ENCODE results near the gene PITPNC1. TPM values are rescaled to one million over a fixed set of nuclear protein-coding genes. Genes with fewer than 3 reads are reported as not detected.

The PITPNC1 gene
- total RNA-seq, 1 experiment from 2014 or later = 20.8 TPM

DNA sequence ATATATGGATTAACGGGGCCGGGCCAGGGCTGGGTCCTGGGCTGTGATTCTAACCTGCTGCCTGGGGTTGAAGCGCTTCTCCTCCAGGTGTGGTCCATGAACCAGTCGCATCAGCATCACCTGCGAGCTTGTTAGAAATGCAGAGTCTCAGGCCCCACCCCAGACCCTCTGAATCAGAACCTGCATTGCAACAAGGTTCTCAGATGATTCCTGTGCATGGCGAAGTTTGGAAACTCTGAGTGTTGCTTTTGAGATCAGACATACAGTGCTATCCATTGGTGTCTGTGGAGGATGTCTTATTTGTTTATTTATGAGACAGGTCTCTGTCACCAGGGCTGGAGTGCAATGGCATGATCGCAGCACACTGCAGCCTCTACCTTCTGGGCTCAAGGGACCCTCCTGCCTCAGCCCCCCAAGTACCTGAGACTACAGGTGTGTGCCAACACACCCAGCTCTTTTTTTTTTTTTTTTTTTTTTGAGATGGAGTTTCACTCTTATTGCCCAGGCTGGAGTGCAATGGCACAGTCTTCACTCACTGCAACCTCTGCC is 99.8 kb downstream of the PITPNC1 start:
- ChIA-PET CTCF (interaction anchor here (0.7 kb wide), 1 partner anchor 15 kb away, joined by 7 read pairs; no protein-coding TSS in a partner anchor), POLR2A (interaction anchor here (0.6 to 0.7 kb wide), 2 partner anchors 58 to 98 kb away, joined by 3 to 8 read pairs; no protein-coding TSS in a partner anchor)
- BruUV-seq (replicated peaks) = no TSS peak
- TF ChIP-seq SIN3A (IDR thresholded peaks at IDR 0.05; ENCODE audit: borderline replicate concordance, insufficient read depth, low read depth, low read length) (no peak), POLR2AphosphoS5 (IDR thresholded peaks at IDR 0.05; ENCODE audit: low read depth, low read length) (no peak), TCF7L2 (IDR thresholded peaks at IDR 0.05; ENCODE audit: low read depth, low read length) (no peak)
- TF ChIP-seq, protein P1, sequence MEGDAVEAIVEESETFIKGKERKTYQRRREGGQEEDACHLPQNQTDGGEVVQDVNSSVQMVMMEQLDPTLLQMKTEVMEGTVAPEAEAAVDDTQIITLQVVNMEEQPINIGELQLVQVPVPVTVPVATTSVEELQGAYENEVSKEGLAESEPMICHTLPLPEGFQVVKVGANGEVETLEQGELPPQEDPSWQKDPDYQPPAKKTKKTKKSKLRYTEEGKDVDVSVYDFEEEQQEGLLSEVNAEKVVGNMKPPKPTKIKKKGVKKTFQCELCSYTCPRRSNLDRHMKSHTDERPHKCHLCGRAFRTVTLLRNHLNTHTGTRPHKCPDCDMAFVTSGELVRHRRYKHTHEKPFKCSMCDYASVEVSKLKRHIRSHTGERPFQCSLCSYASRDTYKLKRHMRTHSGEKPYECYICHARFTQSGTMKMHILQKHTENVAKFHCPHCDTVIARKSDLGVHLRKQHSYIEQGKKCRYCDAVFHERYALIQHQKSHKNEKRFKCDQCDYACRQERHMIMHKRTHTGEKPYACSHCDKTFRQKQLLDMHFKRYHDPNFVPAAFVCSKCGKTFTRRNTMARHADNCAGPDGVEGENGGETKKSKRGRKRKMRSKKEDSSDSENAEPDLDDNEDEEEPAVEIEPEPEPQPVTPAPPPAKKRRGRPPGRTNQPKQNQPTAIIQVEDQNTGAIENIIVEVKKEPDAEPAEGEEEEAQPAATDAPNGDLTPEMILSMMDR (IDR thresholded peaks at IDR 0.05) = no peak
- TF ChIP-seq, protein P2, sequence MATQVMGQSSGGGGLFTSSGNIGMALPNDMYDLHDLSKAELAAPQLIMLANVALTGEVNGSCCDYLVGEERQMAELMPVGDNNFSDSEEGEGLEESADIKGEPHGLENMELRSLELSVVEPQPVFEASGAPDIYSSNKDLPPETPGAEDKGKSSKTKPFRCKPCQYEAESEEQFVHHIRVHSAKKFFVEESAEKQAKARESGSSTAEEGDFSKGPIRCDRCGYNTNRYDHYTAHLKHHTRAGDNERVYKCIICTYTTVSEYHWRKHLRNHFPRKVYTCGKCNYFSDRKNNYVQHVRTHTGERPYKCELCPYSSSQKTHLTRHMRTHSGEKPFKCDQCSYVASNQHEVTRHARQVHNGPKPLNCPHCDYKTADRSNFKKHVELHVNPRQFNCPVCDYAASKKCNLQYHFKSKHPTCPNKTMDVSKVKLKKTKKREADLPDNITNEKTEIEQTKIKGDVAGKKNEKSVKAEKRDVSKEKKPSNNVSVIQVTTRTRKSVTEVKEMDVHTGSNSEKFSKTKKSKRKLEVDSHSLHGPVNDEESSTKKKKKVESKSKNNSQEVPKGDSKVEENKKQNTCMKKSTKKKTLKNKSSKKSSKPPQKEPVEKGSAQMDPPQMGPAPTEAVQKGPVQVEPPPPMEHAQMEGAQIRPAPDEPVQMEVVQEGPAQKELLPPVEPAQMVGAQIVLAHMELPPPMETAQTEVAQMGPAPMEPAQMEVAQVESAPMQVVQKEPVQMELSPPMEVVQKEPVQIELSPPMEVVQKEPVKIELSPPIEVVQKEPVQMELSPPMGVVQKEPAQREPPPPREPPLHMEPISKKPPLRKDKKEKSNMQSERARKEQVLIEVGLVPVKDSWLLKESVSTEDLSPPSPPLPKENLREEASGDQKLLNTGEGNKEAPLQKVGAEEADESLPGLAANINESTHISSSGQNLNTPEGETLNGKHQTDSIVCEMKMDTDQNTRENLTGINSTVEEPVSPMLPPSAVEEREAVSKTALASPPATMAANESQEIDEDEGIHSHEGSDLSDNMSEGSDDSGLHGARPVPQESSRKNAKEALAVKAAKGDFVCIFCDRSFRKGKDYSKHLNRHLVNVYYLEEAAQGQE (IDR thresholded peaks at IDR 0.05; ENCODE audit: insufficient read depth in 1 of 2, low read depth in 2 of 2, low read length in 1 of 2) = no peak
- H3K27me3 ChIP-seq (ENCODE audit: control insufficient read depth, insufficient read depth, low read length) = no peaks in the 10 kb centered on the region
- H3K9me3 ChIP-seq (ENCODE audit: control insufficient read depth, insufficient read depth, low read depth, low read length) = no peaks in the 10 kb centered on the region
- DNase-seq (ENCODE audit: low read depth, low spot score) (no peak), ATAC-seq (no peak)
- H3K36me3 ChIP-seq (ENCODE audit: control insufficient read depth, insufficient read depth, low read length) = no peaks in the 10 kb centered on the region
- H3K27ac ChIP-seq (ENCODE audit: low read length) = no peak overlapping the region
- peaks cover 25% of the 10 kb centered on the region for H3K4me1 ChIP-seq (ENCODE audit: control insufficient read depth, insufficient read depth, low read length)
- intact Hi-C loops (cut with micrococcal nuclease; ENCODE audit: unreplicated experiment) (no loop called here), in situ Hi-C loops (cut with HindIII; ENCODE audit: low pct_unique_long_range_greater_than_20kb, low sequenced_read_pairs) (no loop called here)
- H3K4me3 ChIP-seq (ENCODE audit: low read depth in 2 of 2, low read length in 2 of 2) = no peak overlapping the region

DNA sequence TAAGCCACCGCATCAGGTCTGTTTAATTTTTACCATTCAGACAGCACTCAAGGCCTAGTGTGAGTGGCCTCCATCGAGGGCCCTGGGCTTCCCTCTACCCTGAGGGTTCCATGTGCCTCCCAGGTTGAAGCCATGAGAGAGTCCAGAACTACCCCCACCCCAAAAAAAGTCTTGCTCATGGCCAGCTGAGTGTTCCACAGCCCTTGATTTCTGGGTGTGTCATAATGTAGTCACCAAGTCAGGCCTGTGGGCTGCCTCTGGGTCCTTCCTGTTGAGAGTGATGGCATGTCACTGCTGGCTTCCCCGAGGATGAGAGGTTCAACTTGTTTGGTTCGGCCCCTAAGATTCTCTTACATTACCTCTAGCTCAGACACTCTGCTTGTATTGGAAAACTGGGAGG is 100.6 kb downstream of the PITPNC1 start:
- CTCF ChIA-PET = no interaction called here
- no peak for DNase-seq (ENCODE audit: low read depth, low spot score)
- BruUV-seq (replicated peaks) = no TSS peak

More for the DNA sequence above, 100.6 kb downstream of the PITPNC1 start:
- in situ Hi-C loops (cut with HindIII; ENCODE audit: low pct_unique_long_range_greater_than_20kb, low sequenced_read_pairs) (no loop called here), intact Hi-C loops (cut with micrococcal nuclease; ENCODE audit: unreplicated experiment) (no loop called here)
- TF ChIP-seq, protein P1 (IDR thresholded peaks at IDR 0.05) = no peak
- no peak for TF ChIP-seq SIN3A (IDR thresholded peaks at IDR 0.05; ENCODE audit: borderline replicate concordance, insufficient read depth, low read depth, low read length)
- no peak for TF ChIP-seq TCF7L2 (IDR thresholded peaks at IDR 0.05; ENCODE audit: low read depth, low read length)
- TF ChIP-seq POLR2AphosphoS5 (IDR thresholded peaks at IDR 0.05; ENCODE audit: low read depth, low read length) = no peak
- TF ChIP-seq, protein P2 (IDR thresholded peaks at IDR 0.05; ENCODE audit: insufficient read depth in 1 of 2, low read depth in 2 of 2, low read length in 1 of 2) = no peak
- H3K36me3 ChIP-seq (ENCODE audit: control insufficient read depth, insufficient read depth, low read length) = no peaks in the 10 kb centered on the region
- POLR2A ChIA-PET = interaction anchor here (0.7 kb wide), 1 partner anchor 99 kb away, joined by 3 read pairs; no protein-coding TSS in a partner anchor
- no peaks in the 10 kb centered on the region for H3K27me3 ChIP-seq (ENCODE audit: control insufficient read depth, insufficient read depth, low read length)
- 0 out of 2 replicates have a peak, but pooled peaks have one; percentile 46 for ATAC-seq
- no peaks in the 10 kb centered on the region for H3K9me3 ChIP-seq (ENCODE audit: control insufficient read depth, insufficient read depth, low read depth, low read length)
- H3K27ac ChIP-seq (ENCODE audit: low read length) = peak overlapping the region; percentile 75
- no peak overlapping the region for H3K4me3 ChIP-seq (ENCODE audit: low read depth in 2 of 2, low read length in 2 of 2)
- H3K4me1 ChIP-seq (ENCODE audit: control insufficient read depth, insufficient read depth, low read length) = peaks cover 25% of the 10 kb centered on the region

All from Panc1 (cell line).